OCI-LY7 (cell line): ENCODE data around the gene RNF5. TPM values are rescaled to one million over a fixed set of nuclear protein-coding genes. Genes with fewer than 3 reads are reported as not detected.

Source experiments
- BruUV-seq: library from RNA; stranded (reverse); fragments of 400-500 nt; replicated peaks from 2 replicates; lab custom pipeline; 2021; lab: Mats Ljungman, UMichigan
- CTCF ChIA-PET: fragments of 300-600 bp; sonication (Branson Sonifier 250); formaldehyde crosslinking; loops from one replicate; lab custom pipeline; 2022; ENCODE audit warnings: antibody characterized with exemption; ENCODE audit not compliant: unreplicated experiment; lab: Charles Lee
- POLR2A ChIA-PET: fragments of 300-600 bp; sonication (Branson Sonifier 250); formaldehyde crosslinking; loops from one replicate; lab custom pipeline; 2022; ENCODE audit warnings: antibody characterized with exemption; lab: Charles Lee
- DNase-seq: peaks from one replicate; pipeline ENCODE4 v3.0.0-alpha.2; 2015; ENCODE audit warnings: low spot score
- H2AFZ ChIP-seq: fragments of 200-600 bp; sonication (generic), shearing (Covaris generic); 2 replicates; pipeline ENCODE4 v1.6.1; 2014; ENCODE audit warnings: mild to moderate bottlenecking, antibody characterized with exemption, low read length, moderate library complexity
- H3K27ac ChIP-seq: fragments of 200-600 bp; sonication (generic); 2 replicates; pipeline ENCODE4 v1.5.1; 2014; ENCODE audit warnings: mixed run types, low read depth, mild to moderate bottlenecking, moderate library complexity, low read length, inconsistent platforms; ENCODE audit not compliant: poor library complexity, severe bottlenecking
- H3K36me3 ChIP-seq: fragments of 200-600 bp; sonication (generic); 2 replicates; pipeline ENCODE4 v1.6.1; 2014; ENCODE audit warnings: mild to moderate bottlenecking, antibody characterized with exemption, low read length, moderate library complexity, mixed read lengths; ENCODE audit not compliant: insufficient read depth
- H3K4me1 ChIP-seq: fragments of 200-600 bp; sonication (generic); 2 replicates; pipeline ENCODE4 v1.5.1; 2014; ENCODE audit warnings: mild to moderate bottlenecking, low read length; ENCODE audit not compliant: insufficient read depth, poor library complexity, severe bottlenecking
- H3K4me2 ChIP-seq: fragments of 200-600 bp; sonication (generic); 2 replicates; pipeline ENCODE4 v1.6.1; 2014; ENCODE audit warnings: mild to moderate bottlenecking, low read length
- H3K4me3 ChIP-seq: fragments of 200-600 bp; sonication (generic); 2 replicates; pipeline ENCODE4 v1.5.1; 2014; ENCODE audit warnings: mild to moderate bottlenecking, low read depth, low read length; ENCODE audit not compliant: poor library complexity, severe bottlenecking
- H3K79me2 ChIP-seq: fragments of 200-600 bp; sonication (generic); 2 replicates; pipeline ENCODE4 v1.6.1; 2016; ENCODE audit warnings: low read depth, mild to moderate bottlenecking, low read length, moderate library complexity, mixed read lengths; ENCODE audit not compliant: insufficient read depth
- H3K9me2 ChIP-seq: fragments of 200-600 bp; sonication (generic); 2 replicates; pipeline ENCODE4 v1.6.1; 2016; ENCODE audit warnings: mild to moderate bottlenecking, low read length, mixed read lengths; ENCODE audit not compliant: insufficient read depth
- H3K9me3 ChIP-seq: fragments of 200-600 bp; sonication (generic); 2 replicates; pipeline ENCODE4 v1.6.1; 2014; ENCODE audit warnings: mild to moderate bottlenecking, mixed run types, low read length, mixed read lengths
- H4K20me1 ChIP-seq: fragments of 200-600 bp; sonication (generic); 2 replicates; pipeline ENCODE4 v1.6.1; 2014; ENCODE audit warnings: mild to moderate bottlenecking, antibody characterized with exemption, low read length, moderate library complexity, mixed read lengths; ENCODE audit not compliant: insufficient read depth
- EZH2phosphoT487 ChIP-seq: fragments of 200-600 bp; sonication (generic); IDR thresholded peaks from 2 replicates; pipeline ENCODE4 v1.6.1; 2018; ENCODE audit warnings: low read depth, borderline replicate concordance, mild to moderate bottlenecking, mixed run types, antibody characterized with exemption, low read length, moderate library complexity, mixed read lengths
- intact Hi-C: fragments of 100-400 bp; cut with micrococcal nuclease; formaldehyde crosslinking; loops from one replicate; pipeline ENCODE4 v1.10.0; 2022; ENCODE audit not compliant: unreplicated experiment
- total RNA-seq, 2 experiments: library from RNA; depleted of rRNA in 1 of 2; stranded (reverse); fragments of >200 nt in 1 of 2; shearing (Covaris generic) in 1 of 2; gene quantifications; 2 replicates each; pipeline ENCODE4 v1.2.3, GENCODE V29; 2014 to 2022
- TF ChIP-seq, protein P1 (sequence below): fragments of 200-600 bp; sonication (generic); conservative IDR thresholded peaks from 2 replicates; pipeline ENCODE4 v1.5.1; 2014; ENCODE audit warnings: mild to moderate bottlenecking, antibody characterized with exemption, low read length, moderate library complexity, mixed read lengths

Gene RNF5
- total RNA-seq, 2 experiments from 2014 or later, result 50.6 to 59.9 TPM

DNA sequence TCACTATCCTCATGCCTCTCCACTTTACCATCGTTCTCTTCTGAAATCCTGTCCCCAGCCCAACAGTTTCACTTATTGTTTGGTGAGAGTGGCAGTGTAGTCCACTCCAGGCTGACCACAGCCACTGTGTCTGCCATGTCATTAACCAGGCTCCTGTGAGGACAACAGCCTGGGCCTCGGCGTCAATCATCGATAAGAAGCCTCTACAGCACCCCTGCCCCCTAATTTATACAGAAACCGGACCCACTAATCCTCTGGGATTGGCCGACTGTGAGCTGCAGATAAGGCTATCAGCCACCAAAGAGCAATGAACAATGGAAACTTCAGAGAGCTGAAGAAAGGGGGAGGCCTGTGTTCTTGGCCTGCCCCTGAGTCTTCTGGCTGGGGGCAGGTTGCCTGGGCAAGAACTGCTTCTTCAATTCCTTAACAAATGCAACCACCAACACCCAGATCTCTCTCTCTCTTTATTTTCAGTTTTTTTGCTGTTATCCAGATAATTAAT, 10.4 kb upstream of the RNF5 start:
- CTCF ChIA-PET, result no interaction called here

DNA sequence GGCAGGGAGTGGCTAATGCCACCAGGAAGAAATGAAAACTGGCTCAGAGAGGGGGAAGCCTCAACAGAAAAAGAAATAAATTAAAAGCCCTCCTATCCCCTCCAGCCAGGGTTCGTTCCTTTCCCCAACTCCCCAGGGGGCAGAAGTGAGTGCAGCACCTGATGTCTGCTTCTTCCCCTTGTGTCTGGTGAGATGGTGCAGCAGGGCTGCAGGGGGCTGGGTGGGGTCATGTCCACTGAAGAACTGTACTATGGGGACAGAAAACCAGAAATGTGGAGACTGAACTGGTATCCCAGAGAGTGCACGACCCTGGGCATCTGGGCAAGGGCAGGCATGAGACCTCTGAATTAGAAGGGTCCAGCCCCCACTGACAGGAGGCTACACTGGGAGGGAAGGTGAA, 9.9 kb upstream of the RNF5 start:
- no peak for TF ChIP-seq EZH2phosphoT487
- TF ChIP-seq, protein P1, sequence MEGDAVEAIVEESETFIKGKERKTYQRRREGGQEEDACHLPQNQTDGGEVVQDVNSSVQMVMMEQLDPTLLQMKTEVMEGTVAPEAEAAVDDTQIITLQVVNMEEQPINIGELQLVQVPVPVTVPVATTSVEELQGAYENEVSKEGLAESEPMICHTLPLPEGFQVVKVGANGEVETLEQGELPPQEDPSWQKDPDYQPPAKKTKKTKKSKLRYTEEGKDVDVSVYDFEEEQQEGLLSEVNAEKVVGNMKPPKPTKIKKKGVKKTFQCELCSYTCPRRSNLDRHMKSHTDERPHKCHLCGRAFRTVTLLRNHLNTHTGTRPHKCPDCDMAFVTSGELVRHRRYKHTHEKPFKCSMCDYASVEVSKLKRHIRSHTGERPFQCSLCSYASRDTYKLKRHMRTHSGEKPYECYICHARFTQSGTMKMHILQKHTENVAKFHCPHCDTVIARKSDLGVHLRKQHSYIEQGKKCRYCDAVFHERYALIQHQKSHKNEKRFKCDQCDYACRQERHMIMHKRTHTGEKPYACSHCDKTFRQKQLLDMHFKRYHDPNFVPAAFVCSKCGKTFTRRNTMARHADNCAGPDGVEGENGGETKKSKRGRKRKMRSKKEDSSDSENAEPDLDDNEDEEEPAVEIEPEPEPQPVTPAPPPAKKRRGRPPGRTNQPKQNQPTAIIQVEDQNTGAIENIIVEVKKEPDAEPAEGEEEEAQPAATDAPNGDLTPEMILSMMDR, result peak; percentile 33; the same call in 1 of the 2 replicates
- peak; percentile 38 for DNase-seq
- intact Hi-C loops, result no loop called here
- Histone ChIP-seq H3K36me3 (peaks cover 45% of the 10 kb centered on the region), H3K4me2 (peak overlapping the region; percentile 18; the same call in 1 of the 2 replicates), H3K9me2 (no peaks in the 10 kb centered on the region), H3K27ac (peak overlapping the region; percentile 28), H3K4me1 (peaks cover 17% of the 10 kb centered on the region), H3K4me3 (no peak overlapping the region), H4K20me1 (no peaks in the 10 kb centered on the region), H3K79me2 (no peaks in the 10 kb centered on the region), H3K9me3 (no peaks in the 10 kb centered on the region), H2AFZ (no peak overlapping the region)
- POLR2A ChIA-PET, result no interaction called here
- BruUV-seq, result TSS peak; percentile 78
- CTCF ChIA-PET, result no interaction called here

More for the DNA sequence above, 10.4 kb upstream of the RNF5 start:
- H3K79me2 ChIP-seq, result no peaks in the 10 kb centered on the region
- peaks cover 51% of the 10 kb centered on the region for H3K36me3 ChIP-seq
- H3K27ac ChIP-seq, result peak overlapping the region; percentile 28
- BruUV-seq, result TSS peak; percentile 67
- no peak overlapping the region for H2AFZ ChIP-seq
- no peaks in the 10 kb centered on the region for H3K9me2 ChIP-seq
- DNase-seq, result no peak
- no peaks in the 10 kb centered on the region for H4K20me1 ChIP-seq
- H3K4me3 ChIP-seq, result no peak overlapping the region
- intact Hi-C loops, result no loop called here
- no peak for TF ChIP-seq EZH2phosphoT487
- TF ChIP-seq, protein P1, result no peak
- POLR2A ChIA-PET, result no interaction called here
- peak overlapping the region; percentile 18; the same call in 1 of the 2 replicates for H3K4me2 ChIP-seq
- H3K9me3 ChIP-seq, result no peaks in the 10 kb centered on the region
- peaks cover 11% of the 10 kb centered on the region for H3K4me1 ChIP-seq

GRCh38 chr6:32168807-32169591, 9.2 kb upstream of the RNF5 start:
- no peak overlapping the region for H3K4me2 ChIP-seq
- no peaks in the 10 kb centered on the region for H3K9me3 ChIP-seq
- no peaks in the 10 kb centered on the region for H3K9me2 ChIP-seq
- H3K36me3 ChIP-seq, result peaks cover 44% of the 10 kb centered on the region
- no peaks in the 10 kb centered on the region for H3K79me2 ChIP-seq
- POLR2A ChIA-PET, result no interaction called here
- TF ChIP-seq, protein P1, result 0 out of 2 replicates have a peak, but pooled peaks have one; percentile 31
- no peak for TF ChIP-seq EZH2phosphoT487
- DNase-seq, result no peak
- no peak overlapping the region for H3K4me3 ChIP-seq
- H4K20me1 ChIP-seq, result no peaks in the 10 kb centered on the region
- H2AFZ ChIP-seq, result no peak overlapping the region
- peaks cover 23% of the 10 kb centered on the region for H3K4me1 ChIP-seq
- CTCF ChIA-PET, result no interaction called here
- H3K27ac ChIP-seq, result no peak overlapping the region
- intact Hi-C loops, result no loop called here
- BruUV-seq, result no TSS peak
